Measurements from ENCODE around the gene POLA2.
"Not testable (repeated sequence)": the region's sequence is repeated elsewhere in the genome, so short reads cannot be mapped to it uniquely, and the experiment has no call there.

The POLA2 gene

GRCh38 chr11:65242389-65242788, 19.4 kb upstream of the POLA2 start:
- no peak for DNase-seq

- DNase-seq: no peak
These were observed 18.0 kb upstream of the POLA2 start for GRCh38 chr11:65243797-65244196.

- DNase-seq: not testable (repeated sequence)
These were observed 16.7 kb upstream of the POLA2 start for GRCh38 chr11:65245046-65245445.

GRCh38 chr11:65246506-65246905, 15.3 kb upstream of the POLA2 start:
- no peak for DNase-seq

- DNase-seq: not testable (repeated sequence)
These were observed 13.5 kb upstream of the POLA2 start for GRCh38 chr11:65248184-65248710.

- no peak for DNase-seq
These were observed 10.3 kb upstream of the POLA2 start for GRCh38 chr11:65251476-65251875.

- no peak for DNase-seq
These were observed 7.0 kb upstream of the POLA2 start for GRCh38 chr11:65254724-65255123.

- no peak for DNase-seq
These were observed 2.8 kb upstream of the POLA2 start for GRCh38 chr11:65258988-65259387.

GRCh38 chr11:65260302-65260701, 1.5 kb upstream of the POLA2 start:
- no peak for DNase-seq

GRCh38 chr11:65260756-65261590, 789 bp upstream of the POLA2 start:
- DNase-seq: no peak

GRCh38 chr11:65262381-65262680, 569 bp downstream of the POLA2 start:
- no peak for DNase-seq

GRCh38 chr11:65262776-65263175, 1.0 kb downstream of the POLA2 start:
- DNase-seq: no peak

GRCh38 chr11:65264747-65265146, 3.0 kb downstream of the POLA2 start:
- not testable (repeated sequence) for DNase-seq

- no peak for DNase-seq
These were observed 4.4 kb downstream of the POLA2 start for GRCh38 chr11:65266210-65266609.

- DNase-seq: peak; percentile 88
These were observed 13.2 kb downstream of the POLA2 start for GRCh38 chr11:65274735-65275682.

GRCh38 chr11:65275906-65276305, 14.1 kb downstream of the POLA2 start:
- no peak for DNase-seq

GRCh38 chr11:65277631-65278277, 16.0 kb downstream of the POLA2 start:
- no peak for DNase-seq

GRCh38 chr11:65278356-65278755, 16.6 kb downstream of the POLA2 start:
- DNase-seq: no peak

- DNase-seq: no peak
These were observed 17.5 kb downstream of the POLA2 start for GRCh38 chr11:65279279-65279678.

GRCh38 chr11:65279741-65280440, 18.1 kb downstream of the POLA2 start:
- DNase-seq: no peak

GRCh38 chr11:65280646-65281045, 18.9 kb downstream of the POLA2 start:
- DNase-seq: no peak

GRCh38 chr11:65286686-65287085, 24.9 kb downstream of the POLA2 start:
- no peak for DNase-seq

GRCh38 chr11:65287601-65288000, 25.8 kb downstream of the POLA2 start:
- DNase-seq: no peak

Data from femur (tissue), 1 donor.